OCI-LY7 (cell line): Measurements from ENCODE around the gene SNPH.

ENCODE experiments used
- CTCF ChIP-seq: fragments of 200-600 bp; sonication (generic); conservative IDR thresholded peaks from 2 replicates; pipeline ENCODE4 v1.5.1; 2014; ENCODE audit warnings: mild to moderate bottlenecking, antibody characterized with exemption, low read length, moderate library complexity, mixed read lengths
- EZH2phosphoT487 ChIP-seq: fragments of 200-600 bp; sonication (generic); IDR thresholded peaks from 2 replicates; pipeline ENCODE4 v1.6.1; 2018; ENCODE audit warnings: low read depth, borderline replicate concordance, mild to moderate bottlenecking, mixed run types, antibody characterized with exemption, low read length, moderate library complexity, mixed read lengths

DNA sequence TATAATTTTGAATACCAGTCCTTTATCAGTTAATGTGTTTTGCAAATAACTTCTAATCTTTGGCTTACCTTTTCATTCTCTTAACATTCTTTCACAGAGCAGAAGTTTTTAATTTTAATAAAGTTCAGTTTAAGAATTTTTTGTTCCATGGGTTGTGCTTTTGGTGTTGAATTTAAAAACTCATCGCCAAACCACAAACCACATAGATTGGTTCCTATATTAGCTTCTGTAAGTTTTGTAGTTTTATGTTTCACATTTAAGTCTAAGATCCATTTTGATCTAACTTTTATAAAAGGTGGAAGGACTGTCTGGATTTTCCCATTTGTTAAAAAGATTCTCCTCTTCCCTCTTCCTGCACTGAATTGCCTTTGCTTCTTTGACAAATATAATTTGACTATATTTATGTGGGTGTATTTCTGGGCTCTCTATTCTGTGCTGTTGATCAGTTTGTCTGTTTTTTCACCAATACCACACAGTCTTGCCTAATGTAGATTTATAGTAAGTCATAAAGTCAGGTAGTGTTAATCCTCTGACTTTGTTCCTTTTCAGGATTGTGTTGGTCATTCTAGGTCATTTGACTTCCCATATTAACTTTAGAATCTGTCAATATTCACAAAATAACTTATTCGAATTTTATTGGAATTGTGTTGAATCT is 80.3 kb downstream of the SNPH start:
- no peak for TF ChIP-seq CTCF
- TF ChIP-seq EZH2phosphoT487, result no peak
